GM06990 (cell line): Measurements from ENCODE around the gene ENDOG.

ENCODE experiments used
- DNase-seq: peaks from one replicate; pipeline ENCODE4 v3.0.0-alpha.2; 2011; ENCODE audit not compliant: insufficient read length; ENCODE audit errors: extremely low read depth
- H3K27me3 ChIP-seq: replicated peaks from 2 replicates; pipeline ENCODE4 v1.6.0; 2011; ENCODE audit warnings: low read length; ENCODE audit not compliant: control insufficient read depth, insufficient read depth
- H3K36me3 ChIP-seq: 2 replicates; pipeline ENCODE4 v1.5.1; 2011; ENCODE audit warnings: low read length; ENCODE audit not compliant: control insufficient read depth, insufficient read depth
- H3K4me3 ChIP-seq: replicated peaks from 2 replicates; pipeline ENCODE4 v1.5.1; 2011; ENCODE audit warnings: low read depth, mild to moderate bottlenecking, control low read depth, low read length
- CTCF ChIP-seq: IDR thresholded peaks from 2 replicates; pipeline ENCODE4 v1.5.1; 2011; ENCODE audit warnings: low read length, control low read depth, mild to moderate bottlenecking, inconsistent platforms; ENCODE audit not compliant: insufficient read depth, poor library complexity, severe bottlenecking

Gene ENDOG

DNA sequence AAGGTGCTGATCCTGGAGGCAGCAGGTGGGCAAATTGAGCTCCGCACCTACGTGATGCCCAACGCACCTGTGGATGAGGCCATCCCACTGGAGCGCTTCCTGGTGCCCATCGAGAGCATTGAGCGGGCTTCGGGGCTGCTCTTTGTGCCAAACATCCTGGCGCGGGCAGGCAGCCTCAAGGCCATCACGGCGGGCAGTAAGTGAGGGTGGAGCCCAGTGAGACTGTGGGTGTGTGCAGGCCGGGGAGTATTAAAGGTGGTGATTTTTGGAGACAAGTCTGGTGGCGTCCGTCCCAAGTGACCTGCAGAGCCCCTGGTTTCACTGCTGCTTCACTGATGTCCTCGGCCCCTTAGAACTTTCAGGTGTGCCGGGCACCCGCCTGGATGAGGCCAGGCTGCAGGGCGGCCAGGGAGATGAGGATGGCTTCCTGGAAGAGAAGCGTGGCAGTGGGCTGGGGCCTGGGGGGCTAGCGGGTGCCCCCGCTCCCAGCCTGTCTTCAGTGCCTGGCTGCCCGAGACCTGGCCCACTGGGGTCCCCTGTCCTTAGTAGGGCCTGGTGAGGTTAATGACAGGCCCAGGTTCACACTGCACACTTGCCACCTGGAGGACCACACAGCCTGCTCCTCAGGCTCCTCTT, 4.2 kb downstream of the ENDOG start:
- no peaks in the 10 kb centered on the region for H3K27me3 ChIP-seq
- H3K4me3 ChIP-seq = no peak overlapping the region
- no peak for DNase-seq
- TF ChIP-seq CTCF = no peak
- peaks cover 37% of the 10 kb centered on the region for H3K36me3 ChIP-seq

DNA sequence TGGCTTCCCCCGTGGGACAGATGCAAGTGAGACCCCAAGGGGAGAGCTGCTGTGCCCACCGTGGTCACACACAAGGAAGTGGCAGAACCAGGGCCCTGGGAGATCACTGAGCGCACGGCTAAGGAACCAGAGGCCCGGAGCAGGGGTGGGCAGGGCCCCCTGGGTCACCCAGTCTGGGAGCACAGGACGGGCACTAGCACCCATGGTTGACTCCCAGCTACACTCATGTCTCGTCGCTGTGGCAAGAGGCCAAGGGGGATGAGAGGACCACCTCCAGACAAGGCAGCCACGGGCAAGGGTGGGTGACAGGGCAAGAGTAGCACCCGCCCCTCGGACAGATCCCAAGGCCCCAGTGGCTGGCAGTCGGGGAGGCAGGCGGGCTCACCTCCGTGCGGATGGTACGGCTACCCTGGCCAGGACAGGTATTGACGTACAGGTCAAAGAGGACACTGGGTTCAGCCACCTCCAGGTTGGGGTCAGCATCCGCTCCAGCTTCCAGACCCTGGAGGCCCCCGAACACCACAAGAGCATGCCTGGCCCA, 5.1 kb downstream of the ENDOG start:
- Histone ChIP-seq H3K4me3 (no peak overlapping the region), H3K36me3 (peaks cover 37% of the 10 kb centered on the region), H3K27me3 (no peaks in the 10 kb centered on the region)
- DNase-seq = no peak
- TF ChIP-seq CTCF = no peak

DNA sequence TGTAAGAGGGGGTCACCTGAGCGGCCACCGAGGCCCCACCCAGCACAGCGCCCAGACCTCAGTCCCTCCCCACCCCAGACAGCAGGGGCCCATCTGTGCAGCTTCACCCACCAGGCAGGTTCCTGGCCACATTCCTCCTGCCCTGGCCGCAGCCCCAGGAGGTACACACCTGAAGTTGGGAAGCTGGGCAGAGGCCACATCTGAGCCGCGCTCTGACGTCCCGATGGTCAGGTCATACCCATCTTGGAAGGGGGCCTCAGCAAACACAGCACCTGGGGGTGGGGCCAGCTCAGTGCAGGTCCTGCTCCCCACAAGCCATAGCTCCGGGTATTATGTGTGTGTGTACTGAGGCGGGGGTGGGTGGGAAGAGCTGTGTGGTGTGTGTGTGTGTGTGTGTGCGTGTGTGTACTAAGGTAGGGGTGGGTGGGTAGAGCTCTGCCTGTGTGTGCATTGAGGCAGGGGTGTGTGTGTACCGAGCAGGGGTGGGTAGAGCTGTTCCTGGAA, 5.7 kb downstream of the ENDOG start:
- H3K36me3 ChIP-seq = peaks cover 37% of the 10 kb centered on the region
- no peak for DNase-seq
- no peaks in the 10 kb centered on the region for H3K27me3 ChIP-seq
- H3K4me3 ChIP-seq = no peak overlapping the region
- TF ChIP-seq CTCF = no peak

DNA sequence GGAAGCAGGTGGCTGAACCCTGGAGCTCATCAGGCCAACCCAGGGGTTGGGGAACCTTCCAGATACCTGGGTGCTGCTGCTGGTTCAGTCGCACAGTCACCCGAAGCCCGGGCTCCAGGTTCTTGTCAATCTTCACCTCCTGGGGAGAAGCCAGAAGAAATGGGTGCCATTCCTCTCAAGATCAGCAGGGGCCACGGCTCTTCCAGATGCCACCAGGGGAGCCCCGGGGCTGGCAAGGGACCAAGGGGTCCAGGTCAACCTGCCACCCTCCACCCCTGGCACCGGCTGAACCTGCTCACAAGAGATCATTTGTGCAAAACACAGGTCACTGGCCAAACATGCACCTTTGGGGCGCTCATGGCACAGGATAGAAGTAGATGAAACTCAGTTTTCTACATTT, 6.6 kb downstream of the ENDOG start:
- DNase-seq = no peak
- Histone ChIP-seq H3K27me3 (no peaks in the 10 kb centered on the region), H3K4me3 (no peak overlapping the region), H3K36me3 (peaks cover 37% of the 10 kb centered on the region)
- TF ChIP-seq CTCF = no peak

DNA sequence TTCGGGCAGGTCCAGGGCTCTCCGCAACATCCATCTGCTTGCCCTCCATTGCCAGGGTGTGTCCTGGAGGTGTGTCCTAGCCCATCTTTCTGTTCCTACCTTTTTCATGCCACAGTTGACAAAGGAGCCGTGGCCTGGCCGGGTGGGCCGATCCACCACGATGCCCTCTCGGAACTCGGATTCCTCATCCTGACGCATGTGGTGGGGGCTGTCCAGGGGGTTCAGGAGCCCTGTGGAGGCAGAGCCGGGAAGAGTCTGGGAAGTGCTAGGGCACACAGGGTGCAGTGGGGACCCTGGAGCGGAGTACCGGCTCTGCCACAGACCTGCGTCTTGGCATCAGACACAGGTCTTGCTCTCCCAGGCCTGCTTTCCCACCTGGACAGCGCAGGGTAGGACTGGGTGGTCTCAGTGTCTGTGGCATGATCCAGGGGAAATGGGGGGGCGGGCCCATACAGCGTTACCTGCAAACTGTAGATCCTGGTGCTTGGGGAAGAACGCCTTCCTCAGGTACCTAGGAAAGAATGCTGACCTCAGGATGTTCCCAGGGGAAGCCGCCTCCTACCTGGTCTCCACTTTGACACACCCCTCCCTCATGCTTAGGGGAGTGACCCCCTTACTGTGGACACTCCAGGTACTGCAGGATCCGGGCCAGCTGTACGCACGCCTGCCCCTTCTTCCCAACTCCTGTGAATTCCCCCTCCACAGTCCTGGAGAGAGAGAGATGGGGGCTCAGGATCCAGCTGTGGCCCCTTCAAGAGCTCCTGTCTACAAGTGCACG, 7.8 kb downstream of the ENDOG start:
- no peak for DNase-seq
- Histone ChIP-seq H3K27me3 (no peaks in the 10 kb centered on the region), H3K36me3 (peaks cover 37% of the 10 kb centered on the region), H3K4me3 (no peak overlapping the region)
- TF ChIP-seq CTCF = no peak
